HG03066 (cell line): ENCODE results near the gene DLG3.
"Not testable (repeated sequence)": the region's sequence is repeated elsewhere in the genome, so short reads cannot be mapped to it uniquely, and the experiment has no call there.

Experiments
- ATAC-seq: cut with Tn5 transposase; IDR thresholded peaks from one replicate; pipeline ENCODE4 v1.9.1; 2021; ENCODE audit warnings: low read depth; ENCODE audit not compliant: unreplicated experiment

The DLG3 gene

DNA sequence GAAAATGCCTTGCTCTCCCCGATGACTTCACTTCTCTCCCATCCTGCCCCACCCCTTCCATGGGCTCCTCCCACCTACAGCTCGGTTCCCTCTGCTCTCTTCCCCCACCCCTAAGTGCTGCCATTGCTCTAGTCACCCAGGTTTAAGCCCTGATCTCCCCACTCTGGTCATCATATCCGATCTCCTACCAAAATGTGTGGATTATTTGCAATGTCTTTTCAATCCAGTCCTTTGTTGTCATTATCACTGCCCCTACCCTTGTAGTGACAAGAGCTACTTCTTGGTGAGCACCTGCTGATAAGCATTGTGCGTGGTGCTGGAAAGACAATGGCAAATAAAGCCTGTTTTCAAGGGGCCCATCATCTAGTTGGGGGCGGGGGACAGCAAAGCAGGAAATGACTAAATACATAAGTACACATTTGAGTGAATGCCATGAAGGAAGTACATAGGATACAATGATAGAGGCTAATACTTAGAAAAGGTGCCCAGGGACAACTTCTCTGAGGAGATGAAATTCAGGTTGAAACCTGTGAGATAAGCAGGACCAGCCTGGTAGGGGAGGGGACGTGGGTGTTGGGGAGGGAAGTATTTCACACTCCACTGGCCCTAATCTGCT is 63.8 kb downstream of the DLG3 start:
- ATAC-seq = no peak

GRCh38 chrX:70509078-70509477 is 64.4 kb downstream of the DLG3 start:
- ATAC-seq = no peak

DNA sequence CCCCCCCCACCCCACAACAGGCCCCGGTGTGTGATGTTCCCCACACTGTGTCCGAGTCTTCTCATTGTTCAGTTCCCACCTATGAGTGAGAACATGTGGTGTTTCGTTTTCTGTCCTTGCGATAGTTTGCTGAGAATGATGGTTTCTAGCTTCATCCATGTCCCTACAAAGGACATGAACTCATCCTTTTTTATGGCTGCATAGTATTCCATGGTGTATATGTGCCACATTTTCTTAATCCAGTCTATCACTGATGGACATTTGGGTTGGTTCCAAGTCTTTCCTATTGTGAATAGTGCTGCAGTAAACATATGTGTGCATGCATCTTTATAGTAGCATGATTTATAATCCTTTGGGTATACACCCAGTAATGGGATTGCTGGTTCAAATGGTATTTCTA is 70.6 kb downstream of the DLG3 start:
- not testable (repeated sequence) for ATAC-seq

GRCh38 chrX:70515692-70516091 is 71.1 kb downstream of the DLG3 start:
- ATAC-seq = not testable (repeated sequence)

DNA sequence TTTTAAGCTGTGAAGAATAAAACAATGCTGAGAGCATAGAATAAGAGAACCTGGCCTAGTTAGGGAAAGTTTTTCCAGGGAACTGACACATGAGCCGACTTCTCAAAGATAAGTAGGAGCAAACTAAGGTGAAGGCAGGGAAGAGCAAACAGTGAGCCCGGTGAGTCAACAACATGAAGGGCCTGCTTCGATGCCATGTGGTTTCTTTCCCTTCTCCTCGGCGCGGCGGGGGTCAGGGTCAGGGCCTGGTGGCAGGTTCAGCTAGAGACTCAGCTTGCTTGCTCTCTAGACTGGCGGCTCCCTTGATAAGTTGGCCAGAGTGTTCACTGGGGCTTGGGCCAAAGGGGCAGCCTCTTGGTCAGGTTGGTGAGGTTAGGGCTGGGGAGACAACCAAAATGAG is 81.1 kb downstream of the DLG3 start:
- ATAC-seq = no peak

DNA sequence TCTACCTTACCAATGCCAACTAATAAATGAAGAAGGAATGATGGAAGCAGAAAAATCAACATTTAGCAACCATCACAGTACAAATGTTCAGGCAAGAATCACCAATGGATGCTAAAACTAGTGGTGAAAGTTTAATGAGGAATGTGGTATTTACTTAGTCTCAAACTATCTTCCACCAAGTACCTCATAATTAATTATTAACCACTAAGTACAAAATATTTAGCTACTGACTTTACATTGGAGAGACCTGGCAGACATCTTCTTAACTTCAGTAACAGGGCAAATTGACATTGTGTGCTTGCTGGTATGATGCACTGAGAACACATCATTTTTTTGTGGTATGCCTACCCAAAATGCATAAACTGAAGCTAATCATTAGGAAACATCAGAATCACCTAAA is 82.4 kb downstream of the DLG3 start:
- no peak for ATAC-seq

- ATAC-seq = no peak
These were observed 83.1 kb downstream of the DLG3 start for GRCh38 chrX:70527610-70528345.

GRCh38 chrX:70535198-70535597 is 90.6 kb downstream of the DLG3 start:
- no peak for ATAC-seq

- no peak for ATAC-seq
These were observed 104.8 kb downstream of the DLG3 start for GRCh38 chrX:70549429-70549828.

DNA sequence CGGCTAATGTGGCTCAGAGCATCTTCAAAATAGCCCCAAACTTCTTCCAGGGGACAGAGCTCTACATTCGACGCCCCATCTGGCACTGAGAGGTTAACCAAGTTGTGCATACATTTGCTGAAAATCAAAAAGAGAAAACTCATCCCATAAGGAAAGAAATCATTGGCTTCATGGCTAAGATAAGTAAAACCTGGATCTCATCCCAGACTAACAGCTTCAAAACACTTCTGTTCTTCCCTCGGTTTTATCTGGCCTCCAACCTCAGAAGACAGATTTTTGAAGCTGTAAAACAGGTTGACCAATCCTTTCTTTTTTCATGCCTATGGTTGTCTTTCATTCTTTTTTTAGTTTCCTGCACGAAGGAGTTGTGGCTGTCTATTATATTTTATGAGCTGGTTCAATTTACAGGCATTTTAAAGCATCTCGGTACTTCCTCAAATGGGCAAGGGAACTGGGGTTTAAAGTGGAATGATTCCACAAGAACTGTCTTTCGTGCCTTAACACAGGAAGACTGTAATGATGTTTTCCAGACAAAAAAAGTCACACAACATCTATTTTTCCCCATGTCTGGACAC is 107.6 kb downstream of the DLG3 start:
- no peak for ATAC-seq

DNA sequence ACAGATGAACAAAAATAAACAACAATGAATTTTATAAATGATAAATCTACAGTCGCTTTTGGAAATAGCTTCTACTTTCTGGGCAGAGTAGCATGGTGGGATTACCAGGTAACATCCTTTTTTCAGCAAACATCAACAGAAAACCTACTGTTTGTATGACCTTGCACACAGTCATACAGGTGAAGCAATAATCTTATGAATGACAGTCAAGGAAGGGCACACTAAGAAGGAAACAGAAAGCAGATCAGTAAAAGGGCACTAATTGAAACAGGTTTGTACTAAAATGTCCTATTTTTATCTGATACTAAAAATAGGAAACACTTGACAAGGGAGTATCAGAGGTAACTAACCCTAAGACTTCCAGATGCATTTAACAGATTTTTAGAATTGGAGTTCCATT is 108.9 kb downstream of the DLG3 start:
- peak; percentile 68 for ATAC-seq

- no peak for ATAC-seq
These were observed 109.4 kb downstream of the DLG3 start for GRCh38 chrX:70554081-70554480.

- no peak for ATAC-seq
These were observed 109.9 kb downstream of the DLG3 start for GRCh38 chrX:70554523-70554922.

GRCh38 chrX:70554948-70555347 is 110.3 kb downstream of the DLG3 start:
- ATAC-seq = no peak
